ENCODE data around the gene VAV2. TPM values are rescaled to one million over a fixed set of nuclear protein-coding genes. Genes with fewer than 3 reads are reported as not detected.

VAV2 gene
- total RNA-seq, 1 experiment from 2014 or later, result 3.5 TPM

DNA sequence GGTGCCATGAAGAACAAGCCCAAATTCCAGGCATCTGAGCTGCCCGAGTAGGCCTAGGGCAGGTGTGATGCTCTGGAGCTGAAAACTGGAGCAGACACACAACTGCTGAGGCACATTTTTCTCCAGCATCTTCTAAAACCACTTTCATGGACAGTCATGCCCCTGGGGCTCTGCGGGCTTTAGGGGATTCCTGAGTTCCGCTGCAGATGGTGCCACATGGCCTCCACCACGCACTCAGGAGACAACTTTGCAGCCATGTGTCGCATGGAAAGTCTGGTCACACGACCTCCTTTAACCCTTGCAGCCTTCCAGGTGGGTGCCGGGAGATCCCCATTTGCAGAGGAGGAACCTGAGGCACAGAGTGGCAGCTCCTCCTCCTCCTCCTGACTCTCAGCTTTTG lies 141.2 kb downstream of the VAV2 start:
- H3K27ac ChIP-seq (ENCODE audit: low read length), result no peak overlapping the region
- no peaks in the 10 kb centered on the region for H3K79me2 ChIP-seq (ENCODE audit: low read length)
- H3K9me2 ChIP-seq (replicated peaks; ENCODE audit: insufficient read depth, low read length), result no peaks in the 10 kb centered on the region
- no peaks in the 10 kb centered on the region for H3K36me3 ChIP-seq (ENCODE audit: insufficient read depth, low read length)
- H3K4me2 ChIP-seq (ENCODE audit: low read depth, low read length, poor library complexity, severe bottlenecking), result no peak overlapping the region
- no peak for DNase-seq
- H2AFZ ChIP-seq (ENCODE audit: low read length), result no peak overlapping the region
- no peak overlapping the region for H3K9ac ChIP-seq (ENCODE audit: low read length)
- no peaks in the 10 kb centered on the region for H3K4me1 ChIP-seq (ENCODE audit: low read length)
- H3K4me3 ChIP-seq (ENCODE audit: low read length), result no peak overlapping the region
- peaks cover 21% of the 10 kb centered on the region; the same call in 1 of the 2 replicates for H4K20me1 ChIP-seq (ENCODE audit: insufficient read depth, low read depth, low read length)
- no peaks in the 10 kb centered on the region for H3K27me3 ChIP-seq (ENCODE audit: low read length)
- no peaks in the 10 kb centered on the region for H3K9me3 ChIP-seq (ENCODE audit: low read length)

DNA sequence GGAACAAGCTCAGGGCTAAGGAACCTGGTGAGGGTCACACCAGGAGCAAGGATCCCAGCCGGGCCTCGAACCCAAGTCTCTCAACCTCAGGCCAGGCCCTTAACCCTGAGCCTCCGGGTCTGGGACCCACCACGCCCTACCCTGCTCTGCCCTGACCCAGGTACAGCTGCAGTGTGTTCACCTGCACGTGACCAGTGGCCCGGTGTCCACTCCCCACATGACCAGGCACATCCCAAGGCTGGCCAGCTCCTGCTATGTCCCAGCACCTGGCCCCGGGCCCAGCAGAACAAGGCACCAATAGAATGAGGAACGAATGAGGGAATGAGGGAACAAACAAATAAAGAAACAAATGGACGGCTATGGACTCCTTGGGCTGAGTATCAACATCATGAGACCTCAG lies 142.0 kb downstream of the VAV2 start:
- Histone ChIP-seq H3K9me3 (ENCODE audit: low read length) (no peaks in the 10 kb centered on the region), H4K20me1 (ENCODE audit: insufficient read depth, low read depth, low read length) (peaks cover 17% of the 10 kb centered on the region; the same call in 1 of the 2 replicates), H3K79me2 (ENCODE audit: low read length) (no peaks in the 10 kb centered on the region), H2AFZ (ENCODE audit: low read length) (no peak overlapping the region), H3K4me2 (ENCODE audit: low read depth, low read length, poor library complexity, severe bottlenecking) (no peak overlapping the region), H3K27ac (ENCODE audit: low read length) (no peak overlapping the region), H3K4me1 (ENCODE audit: low read length) (no peaks in the 10 kb centered on the region), H3K9ac (ENCODE audit: low read length) (no peak overlapping the region), H3K4me3 (ENCODE audit: low read length) (no peak overlapping the region), H3K27me3 (ENCODE audit: low read length) (no peaks in the 10 kb centered on the region), H3K36me3 (ENCODE audit: insufficient read depth, low read length) (no peaks in the 10 kb centered on the region), H3K9me2 (replicated peaks; ENCODE audit: insufficient read depth, low read length) (no peaks in the 10 kb centered on the region)
- no peak for DNase-seq

DNA sequence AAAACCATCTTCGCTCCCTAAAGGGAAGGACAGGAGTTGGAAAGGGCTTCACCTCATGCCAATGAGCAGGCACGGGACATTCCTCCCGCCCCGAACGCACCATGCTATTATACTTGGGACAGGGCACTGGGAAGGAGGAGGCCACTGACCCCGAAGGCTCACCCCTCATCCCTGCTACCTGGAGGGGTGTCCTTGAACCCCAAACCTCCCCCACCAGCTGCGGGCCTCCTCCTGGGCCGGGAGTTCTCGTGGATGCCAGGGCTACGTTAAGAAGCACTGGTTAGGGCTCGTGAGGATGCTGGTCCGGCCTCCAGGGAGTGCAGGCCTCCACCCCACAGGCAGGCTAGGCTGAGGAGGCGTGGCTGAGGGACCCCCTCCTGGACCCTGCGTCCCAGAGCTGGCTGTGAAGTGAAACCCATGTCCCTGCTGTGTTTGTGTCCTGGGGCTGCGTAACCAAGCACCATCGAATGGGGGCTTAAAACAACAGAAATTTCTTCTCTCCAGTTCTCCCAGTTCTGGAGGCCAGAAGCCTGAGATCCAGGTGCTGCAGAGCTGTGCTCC lies 142.9 kb downstream of the VAV2 start:
- peaks cover 22% of the 10 kb centered on the region; the same call in 1 of the 2 replicates for H4K20me1 ChIP-seq (ENCODE audit: insufficient read depth, low read depth, low read length)
- H2AFZ ChIP-seq (ENCODE audit: low read length), result no peak overlapping the region
- no peaks in the 10 kb centered on the region for H3K9me3 ChIP-seq (ENCODE audit: low read length)
- no peaks in the 10 kb centered on the region for H3K79me2 ChIP-seq (ENCODE audit: low read length)
- H3K4me2 ChIP-seq (ENCODE audit: low read depth, low read length, poor library complexity, severe bottlenecking), result no peak overlapping the region
- H3K27me3 ChIP-seq (ENCODE audit: low read length), result no peaks in the 10 kb centered on the region
- no peaks in the 10 kb centered on the region for H3K9me2 ChIP-seq (replicated peaks; ENCODE audit: insufficient read depth, low read length)
- DNase-seq, result no peak
- no peak overlapping the region for H3K27ac ChIP-seq (ENCODE audit: low read length)
- no peaks in the 10 kb centered on the region for H3K36me3 ChIP-seq (ENCODE audit: insufficient read depth, low read length)
- H3K4me1 ChIP-seq (ENCODE audit: low read length), result no peaks in the 10 kb centered on the region
- H3K9ac ChIP-seq (ENCODE audit: low read length), result no peak overlapping the region
- H3K4me3 ChIP-seq (ENCODE audit: low read length), result no peak overlapping the region

DNA sequence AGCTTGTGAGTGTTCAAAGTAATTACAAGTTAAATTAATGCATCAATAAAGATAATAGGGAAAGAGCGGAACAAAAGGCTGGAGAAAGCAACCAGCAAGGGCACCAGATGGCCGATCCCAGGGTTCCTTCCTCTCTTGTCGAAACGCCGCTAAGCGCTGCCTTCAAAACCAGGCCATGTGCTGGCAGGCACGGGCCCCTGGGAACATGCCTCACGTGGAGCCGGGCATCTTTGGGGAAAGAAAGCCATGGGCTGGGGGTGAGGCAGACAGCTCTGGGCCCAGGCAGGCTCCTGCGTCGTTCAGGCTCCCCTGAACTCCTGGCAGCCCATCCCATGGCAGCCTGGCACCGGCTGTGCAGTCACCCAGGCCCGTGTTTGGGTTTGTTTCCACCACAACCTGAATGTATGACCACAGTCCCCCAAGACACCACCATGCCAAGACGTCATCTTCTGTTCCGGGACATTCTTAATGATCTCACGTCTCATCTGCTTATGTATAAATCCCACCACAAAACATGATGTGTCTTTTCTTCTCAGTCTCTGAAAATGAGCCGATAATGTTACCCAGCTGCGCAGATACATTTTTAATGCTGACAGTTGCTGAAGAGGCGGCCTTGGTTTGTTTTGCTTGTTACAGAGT lies 143.5 kb downstream of the VAV2 start:
- Histone ChIP-seq H3K27ac (ENCODE audit: low read length) (no peak overlapping the region), H3K27me3 (ENCODE audit: low read length) (no peaks in the 10 kb centered on the region), H3K4me3 (ENCODE audit: low read length) (no peak overlapping the region), H4K20me1 (ENCODE audit: insufficient read depth, low read depth, low read length) (peaks cover 17% of the 10 kb centered on the region; the same call in 1 of the 2 replicates), H3K4me2 (ENCODE audit: low read depth, low read length, poor library complexity, severe bottlenecking) (no peak overlapping the region), H2AFZ (ENCODE audit: low read length) (no peak overlapping the region), H3K36me3 (ENCODE audit: insufficient read depth, low read length) (no peaks in the 10 kb centered on the region), H3K79me2 (ENCODE audit: low read length) (no peaks in the 10 kb centered on the region), H3K4me1 (ENCODE audit: low read length) (no peaks in the 10 kb centered on the region), H3K9me3 (ENCODE audit: low read length) (no peaks in the 10 kb centered on the region), H3K9ac (ENCODE audit: low read length) (no peak overlapping the region), H3K9me2 (replicated peaks; ENCODE audit: insufficient read depth, low read length) (no peaks in the 10 kb centered on the region)
- no peak for DNase-seq

DNA sequence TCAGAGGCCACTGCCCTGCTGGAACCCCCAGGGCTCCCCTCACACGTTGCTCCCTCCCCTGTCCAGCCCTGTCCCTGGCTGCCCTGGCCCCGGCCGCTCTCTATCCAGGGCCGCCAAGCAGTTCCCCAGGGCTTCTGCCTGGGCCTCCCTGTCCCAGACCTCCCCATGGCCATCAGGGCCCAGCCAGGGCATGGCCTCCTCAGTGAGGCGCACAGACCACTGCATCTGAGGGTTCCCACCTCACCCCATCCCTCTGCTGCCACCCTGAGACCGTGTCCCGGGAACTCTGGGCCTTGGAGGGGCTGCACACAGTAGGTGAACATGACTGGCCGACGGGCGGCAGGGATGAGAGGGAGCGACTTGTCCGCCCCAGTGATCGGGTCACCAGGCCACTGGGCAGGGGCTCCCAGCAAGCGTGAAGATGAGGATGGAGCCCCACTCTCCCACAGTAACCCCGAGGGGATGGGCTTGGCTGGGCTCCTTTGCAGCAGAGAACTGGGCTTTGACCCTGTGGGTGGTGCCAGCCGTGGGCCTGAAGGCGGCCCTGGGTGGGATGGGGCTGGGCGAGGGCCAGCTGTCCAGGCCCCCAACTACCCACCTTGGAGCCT lies 145.5 kb downstream of the VAV2 start:
- no peak overlapping the region for H3K27ac ChIP-seq (ENCODE audit: low read length)
- no peak overlapping the region for H3K4me3 ChIP-seq (ENCODE audit: low read length)
- no peaks in the 10 kb centered on the region for H3K27me3 ChIP-seq (ENCODE audit: low read length)
- no peak overlapping the region for H3K4me2 ChIP-seq (ENCODE audit: low read depth, low read length, poor library complexity, severe bottlenecking)
- DNase-seq, result no peak
- no peak overlapping the region for H2AFZ ChIP-seq (ENCODE audit: low read length)
- H3K36me3 ChIP-seq (ENCODE audit: insufficient read depth, low read length), result no peaks in the 10 kb centered on the region
- no peak overlapping the region for H3K9ac ChIP-seq (ENCODE audit: low read length)
- H3K9me2 ChIP-seq (replicated peaks; ENCODE audit: insufficient read depth, low read length), result no peaks in the 10 kb centered on the region
- no peaks in the 10 kb centered on the region for H3K4me1 ChIP-seq (ENCODE audit: low read length)
- peaks cover 30% of the 10 kb centered on the region for H4K20me1 ChIP-seq (ENCODE audit: insufficient read depth, low read depth, low read length)
- H3K9me3 ChIP-seq (ENCODE audit: low read length), result no peaks in the 10 kb centered on the region
- no peaks in the 10 kb centered on the region for H3K79me2 ChIP-seq (ENCODE audit: low read length)

DNA sequence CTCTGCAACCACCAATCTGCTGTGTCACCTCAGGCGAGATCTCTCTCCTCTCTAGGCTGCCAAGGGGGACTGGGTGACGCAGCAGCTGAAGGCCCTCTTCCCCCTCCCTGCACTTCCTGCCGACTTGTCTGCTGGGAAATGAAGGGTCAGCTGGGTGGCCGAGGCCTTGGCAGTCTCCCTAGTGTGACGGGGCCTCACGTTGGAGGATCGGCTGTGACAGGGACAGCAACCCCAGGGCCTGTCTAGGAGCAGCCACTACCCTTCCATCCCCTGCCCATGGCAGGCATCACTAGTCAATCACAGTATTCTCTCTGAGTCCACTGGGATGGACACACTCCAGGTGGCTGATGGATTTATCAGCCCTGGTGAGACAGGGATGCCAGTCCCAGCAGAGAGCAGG lies 146.7 kb downstream of the VAV2 start:
- Histone ChIP-seq H3K9me2 (replicated peaks; ENCODE audit: insufficient read depth, low read length) (no peaks in the 10 kb centered on the region), H3K79me2 (ENCODE audit: low read length) (no peaks in the 10 kb centered on the region), H3K27me3 (ENCODE audit: low read length) (no peaks in the 10 kb centered on the region), H2AFZ (ENCODE audit: low read length) (no peak overlapping the region), H3K9ac (ENCODE audit: low read length) (no peak overlapping the region), H3K27ac (ENCODE audit: low read length) (no peak overlapping the region), H3K4me2 (ENCODE audit: low read depth, low read length, poor library complexity, severe bottlenecking) (no peak overlapping the region), H4K20me1 (ENCODE audit: insufficient read depth, low read depth, low read length) (peaks cover 29% of the 10 kb centered on the region), H3K4me3 (ENCODE audit: low read length) (no peak overlapping the region), H3K4me1 (ENCODE audit: low read length) (no peaks in the 10 kb centered on the region), H3K36me3 (ENCODE audit: insufficient read depth, low read length) (no peaks in the 10 kb centered on the region), H3K9me3 (ENCODE audit: low read length) (no peaks in the 10 kb centered on the region)
- DNase-seq, result no peak

DNA sequence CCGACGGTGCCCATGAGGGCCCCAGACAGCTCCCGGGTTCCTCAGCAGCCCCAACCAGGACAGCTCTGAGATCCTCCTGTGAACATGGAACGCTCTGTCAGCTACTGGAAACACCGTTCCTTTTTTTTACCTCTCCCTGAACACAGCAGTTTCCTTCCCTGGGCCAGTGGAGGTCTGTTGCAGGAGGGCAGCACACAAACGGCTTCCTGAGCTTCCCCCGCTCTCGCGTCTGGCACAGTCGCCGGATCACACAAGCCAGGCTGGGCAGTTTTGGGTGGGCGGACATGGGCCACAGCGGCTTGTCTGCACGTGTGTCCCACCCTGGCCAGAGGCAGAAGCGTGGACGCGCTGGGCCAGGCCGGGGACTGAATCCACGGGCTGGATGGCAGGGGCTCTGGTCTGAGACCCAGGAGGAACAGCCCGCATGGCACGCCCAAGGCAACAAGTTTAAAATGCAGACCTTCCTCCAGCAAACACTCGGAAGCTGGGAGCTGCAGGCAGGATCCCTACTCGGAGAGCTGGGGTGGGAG lies 147.2 kb downstream of the VAV2 start:
- Histone ChIP-seq H3K9me3 (ENCODE audit: low read length) (no peaks in the 10 kb centered on the region), H3K4me2 (ENCODE audit: low read depth, low read length, poor library complexity, severe bottlenecking) (no peak overlapping the region), H3K9ac (ENCODE audit: low read length) (no peak overlapping the region), H3K9me2 (replicated peaks; ENCODE audit: insufficient read depth, low read length) (no peaks in the 10 kb centered on the region), H4K20me1 (ENCODE audit: insufficient read depth, low read depth, low read length) (peaks cover 32% of the 10 kb centered on the region), H3K79me2 (ENCODE audit: low read length) (no peaks in the 10 kb centered on the region), H2AFZ (ENCODE audit: low read length) (no peak overlapping the region), H3K27ac (ENCODE audit: low read length) (no peak overlapping the region), H3K27me3 (ENCODE audit: low read length) (no peaks in the 10 kb centered on the region), H3K4me3 (ENCODE audit: low read length) (no peak overlapping the region), H3K4me1 (ENCODE audit: low read length) (no peaks in the 10 kb centered on the region), H3K36me3 (ENCODE audit: insufficient read depth, low read length) (no peaks in the 10 kb centered on the region)
- DNase-seq, result no peak

DNA sequence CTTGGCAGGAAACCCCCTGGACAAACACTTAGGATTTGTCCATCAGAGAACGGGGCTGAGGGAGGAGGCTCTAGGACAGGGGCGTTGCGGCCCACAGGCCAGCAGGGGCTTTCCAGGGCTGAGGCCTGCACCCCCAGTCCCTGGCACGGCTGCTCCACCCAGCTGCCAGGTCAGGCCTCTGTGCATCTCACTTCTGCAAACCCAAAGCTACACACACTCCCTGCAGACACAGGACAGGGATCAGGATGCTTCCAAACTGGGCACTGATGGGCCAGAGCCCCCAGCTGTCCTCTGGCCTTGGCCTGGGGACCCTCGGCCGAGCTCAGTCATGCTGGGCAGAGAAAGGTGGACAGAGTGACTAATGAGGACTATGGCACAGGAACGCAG lies 147.7 kb downstream of the VAV2 start:
- Histone ChIP-seq H3K4me3 (ENCODE audit: low read length) (no peak overlapping the region), H3K79me2 (ENCODE audit: low read length) (no peaks in the 10 kb centered on the region), H4K20me1 (ENCODE audit: insufficient read depth, low read depth, low read length) (peaks cover 34% of the 10 kb centered on the region), H3K9me3 (ENCODE audit: low read length) (no peaks in the 10 kb centered on the region), H3K27ac (ENCODE audit: low read length) (no peak overlapping the region), H3K9ac (ENCODE audit: low read length) (no peak overlapping the region), H3K27me3 (ENCODE audit: low read length) (no peaks in the 10 kb centered on the region), H3K36me3 (ENCODE audit: insufficient read depth, low read length) (no peaks in the 10 kb centered on the region), H3K9me2 (replicated peaks; ENCODE audit: insufficient read depth, low read length) (no peaks in the 10 kb centered on the region), H3K4me2 (ENCODE audit: low read depth, low read length, poor library complexity, severe bottlenecking) (no peak overlapping the region), H3K4me1 (ENCODE audit: low read length) (no peaks in the 10 kb centered on the region), H2AFZ (ENCODE audit: low read length) (no peak overlapping the region)
- no peak for DNase-seq

All from Karpas-422 (cell line).